ENCODE results near the gene ZBTB7C.
A peak's percentile ranks its signal among the peaks of the same experiment; 100 is the strongest.

ZBTB7C gene

GRCh38 chr18:48032876-48033789, 376.1 kb downstream of the ZBTB7C start:
- DNase-seq = no peak

- DNase-seq = no peak
Observed at GRCh38 chr18:48031641-48032040, 377.5 kb downstream of the ZBTB7C start.

- peak in 2 of 14 donors; percentile 4 to 18 for DNase-seq
Observed at GRCh38 chr18:48030616-48031480, 378.3 kb downstream of the ZBTB7C start.

GRCh38 chr18:48029296-48029986, 379.7 kb downstream of the ZBTB7C start:
- no peak for DNase-seq

- no peak for DNase-seq
Observed at GRCh38 chr18:48028696-48029095, 380.5 kb downstream of the ZBTB7C start.

GRCh38 chr18:48028081-48028480, 381.1 kb downstream of the ZBTB7C start:
- no peak for DNase-seq

- peak in 8 of 14 donors; percentile 11 to 86 (median 60) for DNase-seq
Observed at GRCh38 chr18:48027401-48027963, 381.7 kb downstream of the ZBTB7C start.

- DNase-seq = no peak
Observed at GRCh38 chr18:48026216-48026615, 383.0 kb downstream of the ZBTB7C start.

GRCh38 chr18:48024881-48025660, 384.1 kb downstream of the ZBTB7C start:
- DNase-seq = no peak

- no peak for DNase-seq
Observed at GRCh38 chr18:48024009-48024512, 385.1 kb downstream of the ZBTB7C start.

GRCh38 chr18:48023334-48024008, 385.7 kb downstream of the ZBTB7C start:
- peak in 2 of 14 donors; percentile 10 to 32 for DNase-seq

GRCh38 chr18:48022531-48023329, 386.5 kb downstream of the ZBTB7C start:
- DNase-seq = peak in 4 of 14 donors; percentile 12 to 16 (median 15)

GRCh38 chr18:48022021-48022420, 387.2 kb downstream of the ZBTB7C start:
- DNase-seq = no peak

GRCh38 chr18:48021273-48021914, 387.8 kb downstream of the ZBTB7C start:
- no peak for DNase-seq

- DNase-seq = no peak
Observed at GRCh38 chr18:48020337-48021250, 388.6 kb downstream of the ZBTB7C start.

- no peak for DNase-seq
Observed at GRCh38 chr18:48019557-48020325, 389.4 kb downstream of the ZBTB7C start.

- no peak for DNase-seq
Observed at GRCh38 chr18:48018851-48019250, 390.3 kb downstream of the ZBTB7C start.
